Endothelial cell of umbilical vein (primary cell): ENCODE results near the gene SLC25A38. TPM values are rescaled to one million over a fixed set of nuclear protein-coding genes. Genes with fewer than 3 reads are reported as not detected.

Experiments
- BruUV-seq: library from RNA; stranded (reverse); fragments of 400-500 nt; replicated peaks from 2 replicates; lab custom pipeline; 2021; lab: Mats Ljungman, UMichigan
- CTCF ChIA-PET: fragments of 300-600, 350-600 bp; sonication (Branson Sonifier 250); formaldehyde crosslinking; loops from one replicate; lab custom pipeline; 2021; ENCODE audit warnings: antibody characterized with exemption, inconsistent platforms; lab: Charles Lee
- POLR2A ChIA-PET: fragments of 300-600, 350-600 bp; sonication (Branson Sonifier 250); formaldehyde crosslinking; loops from one replicate; lab custom pipeline; 2021; ENCODE audit warnings: antibody characterized with exemption, inconsistent platforms; lab: Charles Lee
- DNase-seq: peaks from one replicate; pipeline ENCODE4 v3.0.0-alpha.2; 2011; ENCODE audit warnings: low read depth, low spot score
- FAIRE-seq: peaks from 2 replicates; lab custom pipeline; 2011; peaks lifted over from hg19 to GRCh38; lab: Jason Lieb, UNC
- H2AFZ ChIP-seq: 2 replicates; pipeline ENCODE4 v1.6.0; 2012; ENCODE audit warnings: low read depth, low read length, control low read depth, inconsistent platforms
- H3K27ac ChIP-seq: 2 replicates; pipeline ENCODE4 v1.5.1; 2011; ENCODE audit warnings: low read depth, mild to moderate bottlenecking, control low read depth, low read length, moderate library complexity; ENCODE audit not compliant: insufficient read depth
- H3K27me3 ChIP-seq, 2 experiments: 2 replicates each; pipeline versions ENCODE4 v1.6.0 to v1.6.1; 2011; ENCODE audit warnings: low read length in 2 of 2, mixed read lengths in 1 of 2; ENCODE audit not compliant: control insufficient read depth in 2 of 2, insufficient read depth in 2 of 2
- H3K36me3 ChIP-seq, 2 experiments: 2 replicates in 1 of 2; 3 replicates in 1 of 2; pipeline ENCODE4 v1.5.1; 2011; ENCODE audit warnings: low read length in 2 of 2, mild to moderate bottlenecking in 1 of 2, moderate library complexity in 1 of 2; ENCODE audit not compliant: control insufficient read depth in 2 of 2, insufficient read depth in 2 of 2; ENCODE audit errors: extremely low read depth in 1 of 2
- H3K4me1 ChIP-seq: 3 replicates; pipeline ENCODE4 v1.5.1; 2011; ENCODE audit warnings: mild to moderate bottlenecking, low read length; ENCODE audit not compliant: control insufficient read depth, insufficient read depth; ENCODE audit errors: extremely low read depth
- H3K4me2 ChIP-seq: 2 replicates; pipeline ENCODE4 v1.6.1; 2011; ENCODE audit warnings: low read length, control low read depth, mixed read lengths; ENCODE audit not compliant: insufficient read depth
- H3K4me3 ChIP-seq, 3 experiments: fragments of 200-600 bp in 1 of 3; sonication (generic), shearing (Covaris generic) in 1 of 3; replicated peaks in 1 of 3; 2 replicates each; pipeline ENCODE4 v1.5.1; 2011 to 2016; ENCODE audit warnings: control low read depth in 3 of 3, low read length in 3 of 3, mild to moderate bottlenecking in 2 of 3, inconsistent platforms in 1 of 3, low read depth in 1 of 3, moderate library complexity in 1 of 3; ENCODE audit not compliant: insufficient read depth in 1 of 3
- H3K79me2 ChIP-seq: 2 replicates; pipeline ENCODE4 v1.6.0; 2012; ENCODE audit warnings: low read length, inconsistent platforms; ENCODE audit not compliant: control insufficient read depth, insufficient read depth
- H3K9ac ChIP-seq: replicated peaks from 2 replicates; pipeline ENCODE3; 2011; ENCODE audit warnings: low read length, control low read depth; ENCODE audit not compliant: insufficient read depth; ENCODE audit errors: extremely low read depth
- H3K9me1 ChIP-seq: replicated peaks from 3 replicates; pipeline ENCODE4 v1.6.0; 2011; ENCODE audit warnings: mild to moderate bottlenecking, low read length; ENCODE audit not compliant: control insufficient read depth, insufficient read depth; ENCODE audit errors: extremely low read depth
- H3K9me3 ChIP-seq: replicated peaks from 2 replicates; pipeline ENCODE4 v1.5.1; 2012; ENCODE audit warnings: low read length, inconsistent platforms; ENCODE audit not compliant: control insufficient read depth, insufficient read depth
- H4K20me1 ChIP-seq: replicated peaks from 2 replicates; pipeline ENCODE3; 2011; ENCODE audit warnings: mild to moderate bottlenecking, low read length; ENCODE audit not compliant: control insufficient read depth, insufficient read depth; ENCODE audit errors: extremely low read depth
- CTCF ChIP-seq, 2 donors: IDR thresholded peaks; 1 replicate in 1 of 2; 2 replicates in 1 of 2; pipeline ENCODE4 v1.5.1; 2011; ENCODE audit warnings: low read length in 2 of 2, mild to moderate bottlenecking in 2 of 2, moderate library complexity in 2 of 2, control low read depth in 1 of 2, inconsistent platforms in 1 of 2, low read depth in 1 of 2; ENCODE audit not compliant: insufficient read depth in 1 of 2; ENCODE audit errors: extremely low read depth in 1 of 2
- EZH2 ChIP-seq: IDR thresholded peaks from 2 replicates; pipeline ENCODE4 v1.6.1; 2012; ENCODE audit warnings: borderline replicate concordance, low read depth, mild to moderate bottlenecking, moderate library complexity, low read length, inconsistent platforms; ENCODE audit not compliant: severe bottlenecking
- FOS ChIP-seq: IDR thresholded peaks from 2 replicates; pipeline ENCODE4 v1.6.1; 2011; ENCODE audit warnings: mild to moderate bottlenecking, low read length, moderate library complexity, borderline replicate concordance; ENCODE audit not compliant: insufficient read depth
- GATA2 ChIP-seq: IDR thresholded peaks from 2 replicates; pipeline ENCODE4 v1.7.0; 2011; ENCODE audit warnings: low read depth, mild to moderate bottlenecking, moderate library complexity, mixed read lengths, low read length; ENCODE audit not compliant: insufficient read length, insufficient read depth
- JUN ChIP-seq: IDR thresholded peaks from 2 replicates; pipeline ENCODE4 v1.6.1; 2011; ENCODE audit warnings: borderline replicate concordance, low read depth; ENCODE audit not compliant: insufficient read length, insufficient read depth
- MAX ChIP-seq: IDR thresholded peaks from 2 replicates; pipeline ENCODE4 v1.6.1; 2011; ENCODE audit not compliant: insufficient read depth, insufficient read length
- MYC ChIP-seq: IDR thresholded peaks from one replicate; pipeline ENCODE4 v1.6.1; 2011; ENCODE audit warnings: mild to moderate bottlenecking, low read depth, low read length
- POLR2A ChIP-seq: IDR thresholded peaks from 2 replicates; pipeline ENCODE4 v1.6.1; 2012; ENCODE audit warnings: low read depth, mild to moderate bottlenecking, control low read depth, low read length
- POLR2AphosphoS5 ChIP-seq: IDR thresholded peaks from 2 replicates; pipeline ENCODE4 v1.6.1; 2012; ENCODE audit warnings: low read depth, mild to moderate bottlenecking, control low read depth, low read length, moderate library complexity; ENCODE audit not compliant: insufficient read depth
- dilution Hi-C: fragments of 300-500 bp; cut with MboI; formaldehyde crosslinking; loops from one replicate; pipeline ENCODE4 v1.15.0; 2019; ENCODE audit warnings: low sequenced_read_pairs; ENCODE audit not compliant: extremely low pct_ligation_motif_present
- intact Hi-C: fragments of 100-400 bp; cut with micrococcal nuclease; formaldehyde crosslinking; loops from one replicate; pipeline ENCODE4 v1.10.0; 2022
- polyA plus RNA-seq, 4 experiments: library from polyadenylated mRNA; depleted of rRNA in 3 of 4; stranded (reverse) in 3 of 4; unstranded in 1 of 4; fragments of >200 nt; gene quantifications; 2 replicates each; pipeline versions ENCODE4 v1.2.1 to v1.2.3, GENCODE V29; 2011 to 2012; ENCODE audit warnings: missing spikeins in 1 of 4
- total RNA-seq: library from RNA; stranded (reverse); gene quantifications from 2 replicates; pipeline ENCODE4 v1.2.3, GENCODE V29; 2021

Gene SLC25A38
- total and polyA plus RNA-seq, 2 donors (not counting 3 experiments of a cell fraction or from before 2014, with no cell fraction given), result 20.0 to 31.1 TPM

GRCh38 chr3:39410893-39411292 lies 27.7 kb downstream of the SLC25A38 start:
- Histone ChIP-seq H3K79me2 (peaks cover 42% of the 10 kb centered on the region), H3K4me2 (no peak overlapping the region), H2AFZ (no peak overlapping the region), H3K36me3 (peaks cover 35 to 37% of the 10 kb centered on the region in 2 experiments), H4K20me1 (peaks cover 4% of the 10 kb centered on the region), H3K4me3 (no peak overlapping the region), H3K27me3 (no peaks in the 10 kb centered on the region), H3K9me1 (no peaks in the 10 kb centered on the region), H3K9me3 (no peaks in the 10 kb centered on the region), H3K27ac (no peak overlapping the region), H3K9ac (no peak overlapping the region), H3K4me1 (peaks cover 19% of the 10 kb centered on the region)
- POLR2A ChIA-PET, result no interaction called here
- TF ChIP-seq CTCF (IDR thresholded peaks at IDR 0.05; ENCODE audit: extremely low read depth in 1 of 2, insufficient read depth in 1 of 2, low read depth in 1 of 2, low read length in 2 of 2), result no peak
- no peak for TF ChIP-seq POLR2A
- TF ChIP-seq JUN, result no peak
- no peak for TF ChIP-seq EZH2
- no peak for TF ChIP-seq MAX
- no peak for TF ChIP-seq MYC
- no peak for TF ChIP-seq POLR2AphosphoS5
- TF ChIP-seq GATA2, result no peak
- no peak for TF ChIP-seq FOS
- FAIRE-seq, result no peak
- intact Hi-C loops, result loop anchor here (10.0 kb wide), 1 partner anchor 904 kb away; no protein-coding TSS in a partner anchor
- no peak for DNase-seq
- CTCF ChIA-PET, result interaction anchor here (1.3 kb wide), 1 partner anchor 88 kb away, joined by 3 read pairs; no protein-coding TSS in a partner anchor
- dilution Hi-C loops, result no loop called here
- BruUV-seq, result no TSS peak
